Measurements from ENCODE around the gene IL18RAP. TPM values are rescaled to one million over a fixed set of nuclear protein-coding genes. Genes with fewer than 3 reads are reported as not detected.

The IL18RAP gene
- total RNA-seq, 1 experiment from 2014 or later: not detected

DNA sequence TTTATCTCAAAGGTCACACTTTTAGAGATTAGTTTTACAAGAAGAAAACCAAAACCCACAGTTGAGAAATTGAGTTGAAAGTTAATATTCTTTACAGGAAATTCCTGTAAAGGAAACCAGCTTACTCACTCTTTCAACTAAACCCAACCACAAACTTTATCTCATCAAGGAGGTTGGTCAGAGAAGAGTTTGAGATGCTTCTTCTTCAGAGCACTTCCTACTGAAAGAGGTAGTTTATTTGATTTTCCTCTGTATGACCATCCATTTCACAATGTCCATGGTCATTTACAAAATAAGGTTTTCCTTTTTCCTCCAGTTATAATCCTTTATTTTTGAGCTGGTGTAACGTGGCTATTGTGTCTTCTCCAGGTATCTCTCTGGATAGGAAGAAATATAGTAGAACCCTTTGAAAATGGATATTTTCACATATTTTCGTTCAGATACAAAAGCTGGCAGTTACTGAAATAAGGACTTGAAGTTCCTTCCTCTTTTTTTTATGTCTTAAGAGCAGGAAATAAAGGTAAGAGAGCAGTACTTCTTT is 4.5 kb upstream of the IL18RAP start:
- Mint-ChIP-seq H3K4me3 (no peak overlapping the region), H3K27me3 (ENCODE audit: low read depth) (peaks cover 18% of the 10 kb centered on the region), H3K27ac (no peak overlapping the region), H3K4me1 (no peaks in the 10 kb centered on the region), H3K36me3 (ENCODE audit: insufficient read depth in 1 of 3, low read depth in 3 of 3) (no peaks in the 10 kb centered on the region), H3K9me3 (peaks cover 7 to 16% of the 10 kb centered on the region in 2 experiments; a peak in 4 of 5 replicates)
- Histone ChIP-seq H3K14ac (ENCODE audit: insufficient read depth, low read length) (no peak overlapping the region), H4K5ac (ENCODE audit: insufficient read length, low read depth, low read length) (no peak overlapping the region), H3K23me2 (ENCODE audit: insufficient read length, low read depth, low read length, poor library complexity, severe bottlenecking) (no peaks in the 10 kb centered on the region), H3K9me3 (ENCODE audit: control insufficient read depth, low read depth, low read length) (no peaks in the 10 kb centered on the region), H3K27ac (ENCODE audit: insufficient read length, low read depth, low read length) (no peak overlapping the region), H3K56ac (ENCODE audit: insufficient read length, low read depth, low read length) (no peak overlapping the region), H3K23ac (ENCODE audit: insufficient read length, low read depth, low read length) (no peak overlapping the region), H3K4me2 (ENCODE audit: insufficient read depth, insufficient read length, low read length) (no peak overlapping the region), H4K20me1 (ENCODE audit: control insufficient read depth, insufficient read depth, insufficient read length) (no peaks in the 10 kb centered on the region), H3K79me2 (ENCODE audit: insufficient read depth, low read length) (no peaks in the 10 kb centered on the region), H2BK120ac (ENCODE audit: low read depth, low read length, poor library complexity, severe bottlenecking) (no peak overlapping the region), H2BK15ac (ENCODE audit: low read depth, low read length) (no peak overlapping the region), H3T11ph (ENCODE audit: low read length) (no peak overlapping the region), H2BK12ac (ENCODE audit: insufficient read length, low read depth, low read length) (no peak overlapping the region), H2AK5ac (ENCODE audit: insufficient read length, low read length) (no peak overlapping the region), H2BK5ac (ENCODE audit: insufficient read length, low read length) (no peak overlapping the region), H3K4me1 (ENCODE audit: insufficient read depth, low read length) (no peaks in the 10 kb centered on the region), H3K79me1 (ENCODE audit: insufficient read depth, low read depth, low read length, poor library complexity, severe bottlenecking) (no peaks in the 10 kb centered on the region), H3K4ac (ENCODE audit: low read depth, low read length) (no peak overlapping the region), H4K91ac (ENCODE audit: insufficient read length, low read depth, low read length) (no peak overlapping the region), H4K8ac (replicated peaks; ENCODE audit: insufficient read length, low read depth, low read length) (no peak overlapping the region), H3K9ac (ENCODE audit: extremely low read depth, insufficient read length, low read length) (no peak overlapping the region), H3K18ac (ENCODE audit: insufficient read length, low read depth, low read length) (no peak overlapping the region), H3K27me3 (ENCODE audit: insufficient read depth, low read length) (no peaks in the 10 kb centered on the region), H2BK20ac (ENCODE audit: low read depth, low read length, poor library complexity, severe bottlenecking) (no peak overlapping the region), H2AFZ (ENCODE audit: low read length) (no peak overlapping the region)
- no peak for DNase-seq
- WGBS (ENCODE audit: extremely low coverage, insufficient read length, low lambda C conversion rate): no CpG with 5 or more reads among the region's 2 CpGs
- TF ChIP-seq CTCF (conservative IDR thresholded peaks at IDR 0.05): no peak
